ENCODE measurements around the gene CCDC57.

Gene CCDC57

GRCh38 chr17:82082456-82082855, 130.2 kb downstream of the CCDC57 start:
- peaks cover 15% of the 10 kb centered on the region for H3K36me3 Mint-ChIP-seq (ENCODE audit: low read depth)
- no peaks in the 10 kb centered on the region for H3K9me3 Mint-ChIP-seq
- H3K27ac Mint-ChIP-seq, result no peak overlapping the region
- no peaks in the 10 kb centered on the region for H3K27me3 Mint-ChIP-seq (ENCODE audit: low read depth)
- no peak overlapping the region for H3K4me3 Mint-ChIP-seq
- peaks cover 9% of the 10 kb centered on the region for H3K4me1 Mint-ChIP-seq
- TF ChIP-seq CTCF (IDR thresholded peaks at IDR 0.05; ENCODE audit: unreplicated experiment in 3 of 3), result no peak

GRCh38 chr17:82081966-82082365, 130.7 kb downstream of the CCDC57 start:
- peaks cover 9% of the 10 kb centered on the region for H3K4me1 Mint-ChIP-seq
- H3K27ac Mint-ChIP-seq, result no peak overlapping the region
- peaks cover 15% of the 10 kb centered on the region for H3K36me3 Mint-ChIP-seq (ENCODE audit: low read depth)
- no peak for TF ChIP-seq CTCF (IDR thresholded peaks at IDR 0.05; ENCODE audit: unreplicated experiment in 3 of 3)
- H3K27me3 Mint-ChIP-seq (ENCODE audit: low read depth), result no peaks in the 10 kb centered on the region
- H3K4me3 Mint-ChIP-seq, result no peak overlapping the region
- H3K9me3 Mint-ChIP-seq, result no peaks in the 10 kb centered on the region

- Mint-ChIP-seq H3K27ac (no peak overlapping the region), H3K4me1 (peaks cover 13% of the 10 kb centered on the region), H3K36me3 (ENCODE audit: low read depth) (peaks cover 15% of the 10 kb centered on the region), H3K9me3 (no peaks in the 10 kb centered on the region), H3K27me3 (ENCODE audit: low read depth) (no peaks in the 10 kb centered on the region), H3K4me3 (no peak overlapping the region)
- no peak for TF ChIP-seq CTCF (IDR thresholded peaks at IDR 0.05; ENCODE audit: unreplicated experiment in 3 of 3)
Observed at GRCh38 chr17:82081546-82081945, 131.1 kb downstream of the CCDC57 start.

- Mint-ChIP-seq H3K36me3 (ENCODE audit: low read depth) (peaks cover 15% of the 10 kb centered on the region), H3K4me1 (peaks cover 13% of the 10 kb centered on the region), H3K4me3 (no peak overlapping the region), H3K9me3 (no peaks in the 10 kb centered on the region), H3K27ac (no peak overlapping the region), H3K27me3 (ENCODE audit: low read depth) (no peaks in the 10 kb centered on the region)
- TF ChIP-seq CTCF (IDR thresholded peaks at IDR 0.05; ENCODE audit: unreplicated experiment in 3 of 3), result no peak
Observed at GRCh38 chr17:82080789-82081464, 131.7 kb downstream of the CCDC57 start.

GRCh38 chr17:82080048-82080788, 132.4 kb downstream of the CCDC57 start:
- TF ChIP-seq CTCF (IDR thresholded peaks at IDR 0.05; ENCODE audit: unreplicated experiment in 3 of 3), result no peak
- Mint-ChIP-seq H3K27ac (no peak overlapping the region), H3K36me3 (ENCODE audit: low read depth) (peaks cover 15% of the 10 kb centered on the region), H3K27me3 (ENCODE audit: low read depth) (no peaks in the 10 kb centered on the region), H3K4me1 (peaks cover 13% of the 10 kb centered on the region), H3K9me3 (no peaks in the 10 kb centered on the region), H3K4me3 (no peak overlapping the region)

Measured in nephron (organoid).